Mucosa of rectum (tissue), 2 donors: Measurements from ENCODE around the gene HECTD2.
"Not testable (repeated sequence)": the region's sequence is repeated elsewhere in the genome, so short reads cannot be mapped to it uniquely, and the experiment has no call there.

Experiments
- H3K27ac ChIP-seq, 2 donors: one replicate each; pipeline ENCODE4 v1.7.0; 2013; ENCODE audit warnings: inconsistent platforms in 2 of 2, low read depth in 2 of 2, low read length in 2 of 2
- H3K27me3 ChIP-seq, 2 donors: one replicate each; pipeline ENCODE4 v1.7.0; 2013; ENCODE audit warnings: low read length in 2 of 2; ENCODE audit not compliant: control insufficient read depth in 2 of 2, insufficient read depth in 2 of 2
- H3K36me3 ChIP-seq, 2 donors: one replicate each; pipeline ENCODE4 v1.7.0; 2013; ENCODE audit warnings: low read length in 2 of 2; ENCODE audit not compliant: control insufficient read depth in 2 of 2, insufficient read depth in 2 of 2
- H3K4me1 ChIP-seq, 2 donors: one replicate each; pipeline ENCODE4 v1.7.0; 2013; ENCODE audit warnings: low read length in 2 of 2, mild to moderate bottlenecking in 1 of 2; ENCODE audit not compliant: control insufficient read depth in 2 of 2, insufficient read depth in 2 of 2
- H3K4me3 ChIP-seq, 2 donors: one replicate each; pipeline ENCODE4 v1.7.0; 2013; ENCODE audit warnings: low read length in 2 of 2
- H3K9ac ChIP-seq, 2 donors: one replicate each; pipeline ENCODE4 v1.7.0; 2013; ENCODE audit warnings: low read length in 2 of 2, low read depth in 1 of 2, mild to moderate bottlenecking in 1 of 2
- H3K9me3 ChIP-seq, 2 donors: one replicate each; pipeline ENCODE4 v1.7.0; 2013; ENCODE audit warnings: low read length in 2 of 2; ENCODE audit not compliant: control insufficient read depth in 2 of 2
- donor health status: healthy.
- donor health status: Normal muscosa, but diverticular disease.

The HECTD2 gene

GRCh38 chr10:91434041-91434440, 23.9 kb downstream of the HECTD2 start:
- no peaks in the 10 kb centered on the region for H3K36me3 ChIP-seq
- no peak overlapping the region for H3K9ac ChIP-seq
- no peak overlapping the region for H3K4me3 ChIP-seq
- no peaks in the 10 kb centered on the region for H3K9me3 ChIP-seq
- H3K27me3 ChIP-seq = no peaks in the 10 kb centered on the region
- H3K4me1 ChIP-seq = peaks cover 0 to 2% of the 10 kb centered on the region in 2 donors
- H3K27ac ChIP-seq = no peak overlapping the region

GRCh38 chr10:91435241-91435640, 25.1 kb downstream of the HECTD2 start:
- Histone ChIP-seq H3K9me3 (no peaks in the 10 kb centered on the region), H3K4me1 (peaks cover 0 to 2% of the 10 kb centered on the region in 2 donors), H3K4me3 (no peak overlapping the region), H3K27me3 (no peaks in the 10 kb centered on the region), H3K9ac (no peak overlapping the region), H3K36me3 (no peaks in the 10 kb centered on the region), H3K27ac (no peak overlapping the region)

DNA sequence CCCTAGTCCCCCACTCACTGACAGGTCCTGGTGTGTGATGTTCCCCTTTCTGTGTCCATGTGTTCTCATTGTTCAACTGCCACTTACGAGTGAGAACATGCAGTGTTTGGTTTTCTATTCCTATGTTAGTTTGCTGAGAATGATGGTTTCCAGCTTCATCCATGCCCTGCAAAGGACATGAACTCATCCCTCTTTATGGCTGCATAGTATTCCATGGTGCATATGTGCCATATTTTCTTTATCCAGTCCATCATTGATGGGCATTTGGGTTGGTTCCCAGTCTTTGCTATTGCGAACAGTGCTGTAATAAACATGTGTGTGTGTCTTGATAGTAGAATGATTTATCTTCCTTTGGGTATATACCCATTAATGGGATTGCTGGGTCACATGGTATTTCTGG, 28.1 kb downstream of the HECTD2 start:
- not testable (repeated sequence) for H3K4me3 ChIP-seq, H3K36me3 ChIP-seq

GRCh38 chr10:91444211-91445182, 34.4 kb downstream of the HECTD2 start:
- H3K4me3 ChIP-seq = no peak overlapping the region
- no peak overlapping the region for H3K9ac ChIP-seq
- H3K27ac ChIP-seq = no peak overlapping the region
- H3K9me3 ChIP-seq = no peaks in the 10 kb centered on the region
- H3K4me1 ChIP-seq = no peaks in the 10 kb centered on the region
- H3K27me3 ChIP-seq = no peaks in the 10 kb centered on the region
- H3K36me3 ChIP-seq = no peaks in the 10 kb centered on the region

More for the DNA sequence above, 28.1 kb downstream of the HECTD2 start:
- not testable (repeated sequence) for H3K4me1 ChIP-seq, H3K9me3 ChIP-seq, H3K27me3 ChIP-seq, H3K9ac ChIP-seq, H3K27ac ChIP-seq

DNA sequence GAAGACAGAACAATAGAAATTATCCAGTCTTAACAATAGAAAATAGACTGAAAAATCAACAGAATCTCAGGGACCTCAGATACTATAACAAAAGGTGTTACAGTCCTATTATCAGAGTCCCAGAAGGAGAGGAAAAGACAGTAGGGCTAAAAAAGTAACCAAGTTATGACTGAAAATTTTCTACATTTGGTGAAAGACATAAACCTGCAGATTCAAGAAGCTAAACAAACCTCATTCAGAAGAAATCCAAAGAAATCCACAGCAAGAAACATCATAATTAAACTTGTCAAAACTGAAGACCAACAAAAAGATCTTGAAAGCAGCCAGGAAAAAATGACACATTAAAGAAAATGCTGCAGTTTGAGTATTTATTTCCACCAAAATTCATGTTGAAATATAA, 41.9 kb downstream of the HECTD2 start:
- Histone ChIP-seq H3K9ac (no peak overlapping the region), H3K9me3 (peaks cover 0 to 2% of the 10 kb centered on the region in 2 donors), H3K36me3 (no peaks in the 10 kb centered on the region), H3K4me3 (no peak overlapping the region), H3K4me1 (no peaks in the 10 kb centered on the region), H3K27me3 (no peaks in the 10 kb centered on the region), H3K27ac (no peak overlapping the region)

DNA sequence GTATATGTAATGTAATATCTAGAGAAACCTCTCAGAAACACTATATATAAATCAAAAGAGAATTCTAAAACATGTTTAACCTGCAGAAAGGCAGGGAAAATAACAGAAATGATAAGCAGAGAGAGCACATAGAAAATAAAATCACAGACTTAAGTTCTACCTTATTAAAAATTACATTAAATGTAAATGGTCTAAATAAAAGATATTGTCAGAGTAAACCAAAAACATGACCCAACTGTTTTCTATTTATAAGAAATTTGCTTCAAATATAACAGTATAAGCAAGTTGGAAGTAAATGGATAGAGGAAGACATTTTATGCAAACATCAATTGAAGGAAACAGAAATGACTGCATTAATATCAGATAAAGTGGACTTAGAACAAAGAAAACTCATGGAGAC, 43.4 kb downstream of the HECTD2 start:
- H3K9ac ChIP-seq = no peak overlapping the region
- H3K9me3 ChIP-seq = peaks cover 0 to 2% of the 10 kb centered on the region in 2 donors
- H3K27ac ChIP-seq = no peak overlapping the region
- no peaks in the 10 kb centered on the region for H3K27me3 ChIP-seq
- H3K4me1 ChIP-seq = no peaks in the 10 kb centered on the region
- no peak overlapping the region for H3K4me3 ChIP-seq
- H3K36me3 ChIP-seq = no peaks in the 10 kb centered on the region

GRCh38 chr10:91455135-91455534, 45.0 kb downstream of the HECTD2 start:
- not testable (repeated sequence) for H3K9ac ChIP-seq, H3K4me1 ChIP-seq, H3K9me3 ChIP-seq, H3K36me3 ChIP-seq, H3K27me3 ChIP-seq, H3K27ac ChIP-seq, H3K4me3 ChIP-seq

DNA sequence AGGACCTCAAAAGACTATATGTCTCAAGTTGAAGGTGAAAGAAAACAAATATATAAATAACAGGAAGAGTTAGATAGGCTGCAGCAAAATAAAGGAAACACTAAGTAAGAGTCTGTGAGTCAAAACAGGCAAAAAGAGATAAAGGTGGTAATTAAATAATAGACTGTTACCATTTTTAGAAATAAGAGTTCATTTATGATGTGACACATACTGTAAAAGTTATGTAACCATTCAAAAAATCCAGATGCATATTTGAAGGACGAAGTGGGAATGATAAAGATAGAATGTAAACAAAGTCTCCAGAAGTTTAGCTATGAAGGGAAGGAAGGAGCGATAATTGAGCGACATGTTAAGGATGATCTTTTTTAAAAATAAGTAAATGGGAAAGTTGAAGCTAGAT, 50.5 kb downstream of the HECTD2 start:
- Histone ChIP-seq H3K27me3 (no peaks in the 10 kb centered on the region), H3K36me3 (no peaks in the 10 kb centered on the region), H3K9ac (no peak overlapping the region), H3K4me1 (no peaks in the 10 kb centered on the region), H3K27ac (no peak overlapping the region), H3K9me3 (no peaks in the 10 kb centered on the region), H3K4me3 (no peak overlapping the region)

DNA sequence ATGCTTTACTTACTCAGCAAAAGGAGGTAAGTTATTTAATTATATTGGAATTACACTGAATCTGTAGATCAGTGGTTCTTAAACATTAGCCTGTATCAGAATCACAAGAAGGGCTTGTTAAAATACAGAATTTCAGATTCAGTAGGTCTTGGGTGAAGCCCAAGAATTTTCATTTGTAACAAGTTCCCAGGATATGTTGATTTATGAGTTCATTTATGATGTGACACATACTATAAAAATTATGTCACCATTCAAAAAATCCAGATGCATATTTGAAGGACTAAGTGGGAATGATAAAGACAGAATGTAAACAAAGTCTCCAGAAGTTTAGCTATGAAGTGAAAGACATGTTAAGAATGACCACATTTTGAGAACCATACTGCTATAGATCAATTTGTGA, 52.3 kb downstream of the HECTD2 start:
- peaks cover 0 to 6% of the 10 kb centered on the region in 2 donors for H3K36me3 ChIP-seq
- no peak overlapping the region for H3K4me3 ChIP-seq
- no peak overlapping the region for H3K9ac ChIP-seq
- no peaks in the 10 kb centered on the region for H3K4me1 ChIP-seq
- H3K9me3 ChIP-seq = no peaks in the 10 kb centered on the region
- H3K27ac ChIP-seq = no peak overlapping the region
- H3K27me3 ChIP-seq = no peaks in the 10 kb centered on the region

DNA sequence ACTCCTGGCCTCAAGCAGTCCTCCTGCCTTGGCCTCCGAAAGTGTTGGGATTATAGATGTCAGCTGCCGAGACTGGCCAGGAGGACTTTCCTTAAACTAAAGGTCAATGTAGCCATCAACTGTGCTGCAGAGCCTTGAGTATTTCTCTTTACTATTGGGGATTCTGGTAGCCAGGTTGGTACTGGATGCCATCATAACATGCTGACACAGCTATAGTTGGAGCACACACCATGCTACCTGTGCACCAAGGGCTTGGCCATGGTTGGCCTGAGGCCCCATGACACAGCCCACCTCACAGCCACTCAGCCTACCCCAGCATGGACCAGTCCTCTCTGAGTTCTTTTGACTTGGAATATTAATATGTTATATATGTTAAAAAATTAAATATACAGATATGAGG, 54.4 kb downstream of the HECTD2 start:
- no peak overlapping the region for H3K9ac ChIP-seq
- no peaks in the 10 kb centered on the region for H3K9me3 ChIP-seq
- no peak overlapping the region for H3K4me3 ChIP-seq
- no peaks in the 10 kb centered on the region for H3K4me1 ChIP-seq
- no peaks in the 10 kb centered on the region for H3K27me3 ChIP-seq
- no peak overlapping the region for H3K27ac ChIP-seq
- H3K36me3 ChIP-seq = peaks cover 0 to 6% of the 10 kb centered on the region in 2 donors
